Activated CD4-positive, alpha-beta memory T cell treated with anti-CD3 and anti-CD28 coated beads, Interleukin-2, amount 10 ng/mL, durations not matched to agents 7 days and 5 days (primary cell): ENCODE measurements around the gene CKAP5. TPM values are rescaled to one million over a fixed set of nuclear protein-coding genes. Genes with fewer than 3 reads are reported as not detected.

ENCODE experiments used
- CTCF ChIA-PET: fragments of 350-600 bp; sonication (Branson Sonifier 250); formaldehyde crosslinking; loops from one replicate; lab custom pipeline; 2021; ENCODE audit warnings: antibody characterized with exemption, inconsistent platforms; lab: Charles Lee
- POLR2A ChIA-PET: fragments of 350-600 bp; sonication (Branson Sonifier 250); formaldehyde crosslinking; loops from one replicate; lab custom pipeline; 2021; ENCODE audit warnings: antibody characterized with exemption; lab: Charles Lee
- DNase-seq: peaks from one replicate; pipeline ENCODE4 v3.0.0-alpha.2; 2020
- H3K27ac Mint-ChIP-seq: one replicate; pipeline ENCODE4 v1.8.0; 2021; ENCODE audit warnings: mild to moderate bottlenecking, mixed read lengths
- H3K27me3 Mint-ChIP-seq: one replicate; pipeline ENCODE4 v1.8.0; 2021; ENCODE audit warnings: mixed read lengths
- H3K36me3 Mint-ChIP-seq: one replicate; pipeline ENCODE4 v1.8.0; 2021; ENCODE audit warnings: low read depth, mixed read lengths
- H3K4me1 Mint-ChIP-seq: one replicate; pipeline ENCODE4 v1.8.0; 2021; ENCODE audit warnings: mixed read lengths
- H3K4me3 Mint-ChIP-seq: one replicate; pipeline ENCODE4 v1.8.0; 2021; ENCODE audit warnings: mild to moderate bottlenecking, mixed read lengths
- H3K9me3 Mint-ChIP-seq: one replicate; pipeline ENCODE4 v1.8.0; 2021; ENCODE audit warnings: mixed read lengths
- total RNA-seq, 2 experiments: library from RNA; stranded (reverse); gene quantifications; one replicate each; pipeline ENCODE4 v1.2.3, GENCODE V29; 2021

Gene CKAP5
- total RNA-seq, 2 experiments from 2014 or later = 157 to 160 TPM

DNA sequence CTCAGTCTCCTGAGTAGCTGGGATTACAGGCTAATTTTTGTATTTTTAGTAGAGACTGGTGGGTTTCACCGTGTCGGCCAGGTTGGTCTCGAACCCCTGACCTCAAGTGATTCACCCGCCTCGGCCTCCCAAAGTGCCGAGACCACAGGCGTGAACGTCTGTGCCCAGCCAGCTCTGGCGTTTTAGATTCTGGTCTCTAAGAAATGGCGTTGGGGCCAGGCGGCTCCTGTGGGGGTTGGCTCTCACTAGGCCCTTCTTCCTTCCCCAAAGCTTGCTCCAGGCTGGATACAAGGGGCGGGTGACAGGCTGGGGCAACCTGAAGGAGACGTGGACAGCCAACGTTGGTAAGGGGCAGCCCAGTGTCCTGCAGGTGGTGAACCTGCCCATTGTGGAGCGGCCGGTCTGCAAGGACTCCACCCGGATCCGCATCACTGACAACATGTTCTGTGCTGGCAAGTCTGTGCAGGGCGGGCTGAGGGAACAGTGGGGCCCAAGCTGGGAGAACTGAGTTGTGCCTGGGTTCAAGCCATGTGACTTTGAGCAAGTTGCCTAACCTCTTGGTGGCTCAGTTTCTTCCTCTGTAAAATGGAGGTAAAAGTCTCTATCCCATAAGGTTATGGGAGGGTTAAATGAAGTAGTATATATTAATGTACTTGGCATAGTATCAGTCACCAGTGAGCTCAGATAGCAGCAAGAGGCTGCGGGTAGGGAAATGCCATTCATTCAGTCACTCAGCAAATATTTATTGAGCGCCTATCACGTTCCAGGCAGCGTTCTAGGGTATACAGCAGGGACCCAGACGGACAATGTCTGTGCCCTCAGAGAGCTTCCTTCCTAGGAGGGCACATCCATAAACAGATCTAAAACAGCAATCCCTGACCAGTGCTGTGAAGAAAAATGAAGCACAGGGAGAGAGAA, 116.7 kb downstream of the CKAP5 start:
- Mint-ChIP-seq H3K4me3 (no peak overlapping the region), H3K4me1 (no peaks in the 10 kb centered on the region), H3K36me3 (no peaks in the 10 kb centered on the region), H3K27me3 (no peaks in the 10 kb centered on the region), H3K9me3 (no peaks in the 10 kb centered on the region), H3K27ac (no peak overlapping the region)
- ChIA-PET POLR2A (no interaction called here), CTCF (no interaction called here)
- no peak for DNase-seq

DNA sequence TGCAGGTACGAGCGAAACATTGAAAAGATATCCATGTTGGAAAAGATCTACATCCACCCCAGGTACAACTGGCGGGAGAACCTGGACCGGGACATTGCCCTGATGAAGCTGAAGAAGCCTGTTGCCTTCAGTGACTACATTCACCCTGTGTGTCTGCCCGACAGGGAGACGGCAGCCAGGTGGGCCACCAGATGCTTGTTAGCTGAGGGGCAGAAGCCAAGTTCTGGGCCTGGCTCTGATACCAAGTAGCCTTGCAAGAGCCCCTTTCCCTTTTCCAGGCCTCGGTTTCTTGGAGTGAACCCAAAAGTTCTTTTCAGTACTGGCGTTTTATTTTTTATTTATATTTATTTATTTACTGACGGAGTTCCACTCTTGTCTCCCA, 117.4 kb downstream of the CKAP5 start:
- CTCF ChIA-PET = no interaction called here
- Mint-ChIP-seq H3K27me3 (no peaks in the 10 kb centered on the region), H3K36me3 (no peaks in the 10 kb centered on the region), H3K27ac (no peak overlapping the region), H3K4me1 (no peaks in the 10 kb centered on the region), H3K4me3 (no peak overlapping the region), H3K9me3 (no peaks in the 10 kb centered on the region)
- POLR2A ChIA-PET = no interaction called here
- no peak for DNase-seq

DNA sequence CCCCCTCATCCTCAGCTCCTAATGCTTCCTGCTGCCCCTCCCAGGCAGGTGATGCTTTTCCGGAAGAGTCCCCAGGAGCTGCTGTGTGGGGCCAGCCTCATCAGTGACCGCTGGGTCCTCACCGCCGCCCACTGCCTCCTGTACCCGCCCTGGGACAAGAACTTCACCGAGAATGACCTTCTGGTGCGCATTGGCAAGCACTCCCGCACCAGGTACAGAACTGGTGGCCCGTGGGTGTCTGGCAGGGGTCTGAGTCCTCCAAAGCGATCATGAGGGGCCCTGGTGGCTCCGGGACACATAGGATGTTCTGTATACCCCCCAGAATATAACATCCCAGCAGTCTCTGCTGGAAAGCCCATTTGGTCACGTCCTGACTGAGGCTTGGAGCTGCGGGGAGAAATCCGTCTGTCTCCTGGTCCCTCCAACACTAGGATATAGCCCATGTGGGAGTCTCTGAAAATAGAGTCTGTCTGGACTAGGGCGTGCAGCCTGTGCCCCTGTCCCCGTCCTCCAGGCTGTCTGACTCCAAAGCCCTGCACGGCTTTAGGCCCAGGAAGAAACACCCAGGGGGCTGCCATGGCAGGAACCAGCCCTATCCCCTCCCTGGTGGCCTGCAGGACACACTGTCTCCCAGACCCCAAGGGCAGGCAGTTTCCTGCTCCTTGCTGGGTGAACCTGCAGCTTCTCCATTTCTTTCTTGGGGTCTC, 118.0 kb downstream of the CKAP5 start:
- no peak overlapping the region for H3K4me3 Mint-ChIP-seq
- H3K27ac Mint-ChIP-seq = no peak overlapping the region
- ChIA-PET CTCF (no interaction called here), POLR2A (no interaction called here)
- H3K36me3 Mint-ChIP-seq = no peaks in the 10 kb centered on the region
- no peak for DNase-seq
- no peaks in the 10 kb centered on the region for H3K4me1 Mint-ChIP-seq
- H3K27me3 Mint-ChIP-seq = no peaks in the 10 kb centered on the region
- H3K9me3 Mint-ChIP-seq = no peaks in the 10 kb centered on the region

DNA sequence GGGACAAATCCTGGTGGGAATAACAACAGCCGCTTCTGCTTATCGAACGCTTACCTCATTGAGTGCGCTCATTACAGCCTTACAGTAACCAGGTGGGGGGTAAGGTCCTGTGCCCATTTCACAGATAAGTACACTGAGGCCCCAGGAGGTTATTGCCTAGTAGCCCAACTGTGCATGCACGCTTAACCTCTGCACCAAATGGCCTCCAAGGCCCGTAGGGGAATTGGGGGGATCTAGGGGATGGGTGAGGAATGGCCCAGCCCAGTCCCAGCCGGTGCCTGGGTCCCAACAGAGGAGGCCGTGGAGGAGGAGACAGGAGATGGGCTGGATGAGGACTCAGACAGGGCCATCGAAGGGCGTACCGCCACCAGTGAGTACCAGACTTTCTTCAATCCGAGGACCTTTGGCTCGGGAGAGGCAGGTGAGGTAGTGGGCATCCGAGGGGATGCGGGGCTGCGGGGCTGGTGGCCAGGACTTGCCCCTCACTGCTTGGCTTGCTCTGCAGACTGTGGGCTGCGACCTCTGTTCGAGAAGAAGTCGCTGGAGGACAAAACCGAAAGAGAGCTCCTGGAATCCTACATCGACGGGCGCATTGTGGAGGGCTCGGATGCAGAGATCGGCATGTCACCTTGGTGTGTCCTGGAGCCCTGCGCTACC, 119.7 kb downstream of the CKAP5 start:
- DNase-seq = no peak
- no peak overlapping the region for H3K4me3 Mint-ChIP-seq
- H3K27ac Mint-ChIP-seq = no peak overlapping the region
- ChIA-PET POLR2A (no interaction called here), CTCF (no interaction called here)
- H3K9me3 Mint-ChIP-seq = no peaks in the 10 kb centered on the region
- no peaks in the 10 kb centered on the region for H3K4me1 Mint-ChIP-seq
- no peaks in the 10 kb centered on the region for H3K27me3 Mint-ChIP-seq
- no peaks in the 10 kb centered on the region for H3K36me3 Mint-ChIP-seq

DNA sequence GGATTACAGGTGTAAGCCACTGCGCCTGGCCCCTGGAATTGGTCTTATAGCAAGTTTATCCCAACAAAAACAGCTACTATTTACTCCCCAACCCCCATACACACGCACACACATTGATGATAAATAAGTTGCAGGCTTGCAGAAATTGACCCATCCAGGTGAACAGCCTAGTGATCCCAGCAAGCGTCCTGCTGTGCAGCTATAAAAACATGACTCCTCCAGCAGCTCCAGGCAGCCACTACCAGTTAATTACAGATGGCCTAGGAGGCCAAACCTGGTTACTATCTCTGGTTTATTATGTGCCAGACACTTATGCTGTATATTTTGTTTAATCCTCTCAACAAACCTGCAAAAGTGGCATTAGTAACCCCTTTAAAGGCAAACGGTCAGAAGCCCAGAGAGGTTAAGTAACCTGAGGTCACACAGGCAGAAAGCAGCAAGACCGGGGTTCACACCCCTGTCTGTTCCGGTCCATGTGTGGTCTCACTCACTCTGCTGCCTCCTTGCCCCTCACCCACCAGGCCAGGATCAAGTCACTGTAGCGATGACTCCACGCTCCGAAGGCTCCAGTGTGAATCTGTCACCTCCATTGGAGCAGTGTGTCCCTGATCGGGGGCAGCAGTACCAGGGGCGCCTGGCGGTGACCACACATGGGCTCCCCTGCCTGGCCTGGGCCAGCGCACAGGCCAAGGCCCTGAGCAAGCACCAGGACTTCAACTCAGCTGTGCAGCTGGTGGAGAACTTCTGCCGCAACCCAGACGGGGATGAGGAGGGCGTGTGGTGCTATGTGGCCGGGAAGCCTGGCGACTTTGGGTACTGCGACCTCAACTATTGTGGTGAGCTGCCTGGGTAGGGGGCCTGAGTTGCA, 120.5 kb downstream of the CKAP5 start:
- H3K9me3 Mint-ChIP-seq = no peaks in the 10 kb centered on the region
- no peak overlapping the region for H3K27ac Mint-ChIP-seq
- H3K4me3 Mint-ChIP-seq = no peak overlapping the region
- no peaks in the 10 kb centered on the region for H3K27me3 Mint-ChIP-seq
- no peaks in the 10 kb centered on the region for H3K36me3 Mint-ChIP-seq
- no peak for DNase-seq
- CTCF ChIA-PET = no interaction called here
- POLR2A ChIA-PET = no interaction called here
- H3K4me1 Mint-ChIP-seq = no peaks in the 10 kb centered on the region

DNA sequence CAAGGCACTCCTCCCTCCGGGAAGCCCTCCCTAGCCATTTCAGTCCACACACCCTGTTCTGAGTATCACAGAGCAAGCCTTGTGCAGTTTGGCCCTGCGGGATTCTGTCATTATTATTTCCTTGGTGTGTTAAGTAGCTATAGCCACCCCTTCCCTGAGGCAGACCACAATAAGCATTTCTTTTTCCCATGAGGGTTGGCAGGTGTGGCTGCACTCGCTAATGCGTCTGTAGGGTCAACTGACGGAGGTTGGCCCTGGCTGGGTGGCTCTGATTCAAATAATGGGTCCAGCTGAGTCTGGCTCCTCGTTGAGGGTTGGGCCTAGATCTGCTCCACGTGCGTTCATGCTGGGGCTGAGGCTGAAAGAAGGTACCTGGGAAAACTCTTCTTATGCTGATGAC, 122.0 kb downstream of the CKAP5 start:
- Mint-ChIP-seq H3K36me3 (no peaks in the 10 kb centered on the region), H3K27ac (no peak overlapping the region), H3K9me3 (no peaks in the 10 kb centered on the region), H3K27me3 (no peaks in the 10 kb centered on the region), H3K4me3 (no peak overlapping the region), H3K4me1 (no peaks in the 10 kb centered on the region)
- ChIA-PET POLR2A (interaction anchor here (0.6 kb wide), 1 partner anchor 497 kb away, joined by 5 read pairs; no protein-coding TSS in a partner anchor), CTCF (no interaction called here)
- no peak for DNase-seq

DNA sequence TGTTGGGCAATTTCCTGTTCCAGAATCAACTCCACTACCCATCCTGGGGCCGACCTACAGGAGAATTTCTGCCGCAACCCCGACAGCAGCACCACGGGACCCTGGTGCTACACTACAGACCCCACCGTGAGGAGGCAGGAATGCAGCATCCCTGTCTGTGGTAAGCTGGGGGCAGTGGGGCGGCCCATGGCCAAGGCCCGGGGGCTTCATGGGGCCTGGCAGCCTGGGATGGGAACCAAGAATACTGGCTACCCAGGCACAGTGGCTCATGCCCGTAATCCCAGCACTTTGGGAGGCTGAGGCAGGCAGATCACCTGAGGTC, 122.8 kb downstream of the CKAP5 start:
- no peaks in the 10 kb centered on the region for H3K9me3 Mint-ChIP-seq
- no peak for DNase-seq
- ChIA-PET POLR2A (no interaction called here), CTCF (no interaction called here)
- H3K4me3 Mint-ChIP-seq = no peak overlapping the region
- no peaks in the 10 kb centered on the region for H3K36me3 Mint-ChIP-seq
- no peak overlapping the region for H3K27ac Mint-ChIP-seq
- H3K27me3 Mint-ChIP-seq = no peaks in the 10 kb centered on the region
- H3K4me1 Mint-ChIP-seq = peaks cover 4% of the 10 kb centered on the region

DNA sequence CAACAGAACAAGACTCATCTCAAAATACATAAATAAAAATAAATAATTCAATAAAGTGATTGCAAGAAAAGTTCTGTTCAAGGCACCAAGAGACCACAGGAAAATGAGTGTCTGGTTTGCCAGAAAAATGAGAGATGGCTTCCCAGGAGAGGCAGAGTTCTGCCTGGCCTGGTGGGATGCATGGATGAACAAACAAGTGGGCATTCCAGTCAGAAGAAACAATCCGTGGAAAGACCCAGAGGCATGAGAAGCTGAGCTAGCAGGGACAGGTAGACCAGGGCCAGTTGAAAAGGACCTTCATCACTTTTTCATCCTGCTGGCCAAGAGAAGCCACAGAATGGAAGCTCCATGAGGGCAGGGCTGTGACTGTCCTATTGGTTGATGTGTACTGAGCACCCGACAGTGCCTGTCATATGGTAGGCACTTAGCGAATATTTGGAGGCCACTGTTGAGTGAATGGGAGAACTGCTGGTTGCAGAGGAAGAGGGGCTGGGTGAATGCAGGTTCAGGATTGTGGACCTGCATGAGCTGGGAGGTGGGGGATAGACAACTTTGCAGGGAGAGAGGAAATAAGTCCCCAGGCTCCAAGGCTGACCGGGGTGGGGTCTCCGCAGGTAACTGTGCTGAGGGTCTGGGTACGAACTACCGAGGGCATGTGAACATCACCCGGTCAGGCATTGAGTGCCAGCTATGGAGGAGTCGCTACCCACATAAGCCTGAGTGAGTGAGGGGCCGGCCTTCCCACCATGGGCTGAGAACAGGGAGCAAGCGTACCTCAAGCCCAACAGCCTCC, 123.3 kb downstream of the CKAP5 start:
- no peaks in the 10 kb centered on the region for H3K9me3 Mint-ChIP-seq
- ChIA-PET CTCF (no interaction called here), POLR2A (interaction anchor here (0.7 kb wide), 1 partner anchor 30 kb away, joined by 3 read pairs; no protein-coding TSS in a partner anchor)
- no peak for DNase-seq
- H3K36me3 Mint-ChIP-seq = no peaks in the 10 kb centered on the region
- H3K4me3 Mint-ChIP-seq = no peak overlapping the region
- peaks cover 8% of the 10 kb centered on the region for H3K4me1 Mint-ChIP-seq
- no peaks in the 10 kb centered on the region for H3K27me3 Mint-ChIP-seq
- no peak overlapping the region for H3K27ac Mint-ChIP-seq

DNA sequence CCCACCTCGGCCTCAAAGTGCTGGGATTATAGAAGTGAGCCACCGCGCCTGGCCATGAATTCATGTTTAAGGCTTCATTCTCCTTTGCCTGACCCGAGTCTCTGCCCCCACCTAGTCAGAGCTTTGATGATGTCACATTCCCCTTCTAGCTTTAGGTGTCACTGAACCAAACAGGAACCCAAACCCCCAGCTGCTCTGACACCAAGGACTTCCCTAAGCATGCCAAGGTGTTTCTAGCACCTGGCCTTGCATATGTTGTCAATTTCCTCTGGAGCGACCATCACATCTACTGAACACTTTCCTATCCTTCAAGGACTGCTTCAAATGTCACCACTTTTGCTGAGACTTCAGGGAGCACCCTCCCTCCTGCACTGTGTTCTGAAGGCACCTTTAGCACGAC, 124.8 kb downstream of the CKAP5 start:
- ChIA-PET POLR2A (interaction anchor here (1.1 kb wide), 1 partner anchor 18 kb away, joined by 3 read pairs; no protein-coding TSS in a partner anchor), CTCF (no interaction called here)
- H3K9me3 Mint-ChIP-seq = no peaks in the 10 kb centered on the region
- no peak overlapping the region for H3K4me3 Mint-ChIP-seq
- H3K27ac Mint-ChIP-seq = no peak overlapping the region
- H3K27me3 Mint-ChIP-seq = no peaks in the 10 kb centered on the region
- H3K4me1 Mint-ChIP-seq = peaks cover 8% of the 10 kb centered on the region
- no peaks in the 10 kb centered on the region for H3K36me3 Mint-ChIP-seq
- DNase-seq = no peak

DNA sequence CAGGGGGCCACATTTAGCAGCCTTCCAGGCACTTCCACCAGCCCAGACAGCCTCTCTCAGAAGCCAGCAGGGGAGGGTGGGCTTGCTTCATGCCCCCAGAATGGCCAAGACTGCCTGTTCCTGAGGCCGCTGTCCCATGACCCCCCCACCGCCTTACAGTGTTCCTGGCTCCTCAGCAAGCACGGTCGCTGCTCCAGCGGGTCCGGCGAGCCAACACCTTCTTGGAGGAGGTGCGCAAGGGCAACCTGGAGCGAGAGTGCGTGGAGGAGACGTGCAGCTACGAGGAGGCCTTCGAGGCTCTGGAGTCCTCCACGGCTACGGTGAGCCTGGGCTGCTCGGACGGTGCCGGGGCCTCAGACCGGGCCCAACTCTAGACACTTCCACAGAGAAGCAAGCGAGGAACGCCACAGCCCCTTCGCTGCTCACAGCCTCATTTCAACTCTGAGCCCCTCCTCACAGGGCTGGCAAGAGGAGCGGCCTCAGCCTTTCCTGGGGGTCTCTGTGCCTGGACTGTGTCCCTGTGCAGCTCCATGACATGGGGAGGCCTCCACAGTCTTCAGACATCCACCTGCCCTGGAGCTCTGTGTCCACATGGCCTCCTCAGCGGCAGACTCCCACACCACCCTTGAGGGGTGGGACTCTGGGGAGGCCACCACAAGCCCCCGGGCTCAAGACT, 126.4 kb downstream of the CKAP5 start:
- no peak overlapping the region for H3K4me3 Mint-ChIP-seq

DNA sequence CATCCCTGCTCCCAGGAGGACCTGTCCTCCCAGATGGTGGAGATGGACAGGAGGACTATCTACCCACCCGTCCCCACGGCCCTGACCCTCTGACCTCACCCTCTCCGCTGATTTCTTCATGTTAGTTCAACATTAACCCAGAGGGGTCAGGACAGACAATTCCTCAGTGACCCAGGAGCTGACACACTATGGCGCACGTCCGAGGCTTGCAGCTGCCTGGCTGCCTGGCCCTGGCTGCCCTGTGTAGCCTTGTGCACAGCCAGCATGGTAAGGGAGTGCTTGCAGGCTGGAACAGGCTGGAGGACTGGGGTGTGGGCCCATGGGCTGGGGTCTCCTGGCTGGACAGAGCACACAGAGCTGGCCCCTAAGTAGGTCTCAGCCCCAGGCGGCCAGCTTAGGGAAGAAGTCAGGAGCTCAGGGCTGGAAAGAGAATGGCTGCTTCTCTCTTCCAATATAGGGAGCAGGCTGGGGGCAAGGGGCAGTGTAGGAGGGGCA, 127.0 kb downstream of the CKAP5 start, which contains the start of gene F2:
TSS of gene F2 (plus strand) at position 166 of the 495 bp plus-strand sequence. CDS start at position 189, 23 bp downstream.
- no peaks in the 10 kb centered on the region for H3K27me3 Mint-ChIP-seq
- H3K27ac Mint-ChIP-seq = no peak within 1 kb of the TSS
- ChIA-PET CTCF (no interaction called here), POLR2A (interaction anchor here (1.2 to 1.5 kb wide), 2 partner anchors 16 to 52 kb away, joined by 3 to 4 read pairs; no protein-coding TSS in a partner anchor)
- H3K9me3 Mint-ChIP-seq = no peaks in the 10 kb centered on the region
- no peaks in the 10 kb centered on the region for H3K36me3 Mint-ChIP-seq
- H3K4me3 Mint-ChIP-seq = no peak within 1 kb of the TSS
- no peak for DNase-seq
- peaks cover 8% of the 10 kb centered on the region for H3K4me1 Mint-ChIP-seq

More for the DNA sequence above, 126.4 kb downstream of the CKAP5 start:
- CTCF ChIA-PET = no interaction called here
- Mint-ChIP-seq H3K27me3 (no peaks in the 10 kb centered on the region), H3K36me3 (no peaks in the 10 kb centered on the region), H3K9me3 (no peaks in the 10 kb centered on the region), H3K4me1 (peaks cover 8% of the 10 kb centered on the region), H3K27ac (no peak overlapping the region)
- POLR2A ChIA-PET = interaction anchor here (1.2 to 1.5 kb wide), 2 partner anchors 16 to 51 kb away, joined by 3 to 4 read pairs; no protein-coding TSS in a partner anchor
- no peak for DNase-seq
